Fibroblast of the aortic adventitia (primary cell): ENCODE measurements around the gene DGAT2. TPM values are rescaled to one million over a fixed set of nuclear protein-coding genes. Genes with fewer than 3 reads are reported as not detected.

ENCODE experiments used
- DNase-seq: peaks from one replicate; pipeline ENCODE4 v3.0.0-alpha.2; 2010; ENCODE audit warnings: low read depth
- H3K4me3 ChIP-seq: 2 replicates; pipeline ENCODE4 v1.5.1; 2011; ENCODE audit warnings: low read depth, mild to moderate bottlenecking, control low read depth, low read length, moderate library complexity
- CTCF ChIP-seq: IDR thresholded peaks from 2 replicates; pipeline ENCODE4 v1.5.1; 2011; ENCODE audit warnings: mild to moderate bottlenecking, low read length, control low read depth, inconsistent platforms; ENCODE audit not compliant: insufficient read depth
- total RNA-seq: library from RNA; depleted of rRNA; stranded (reverse); fragments of >200 nt; gene quantifications from 2 replicates; pipeline ENCODE4 v1.2.3, GENCODE V29; 2012; ENCODE audit warnings: low replicate concordance

Gene DGAT2
- total RNA-seq, 1 donor = 13.4 TPM

GRCh38 chr11:75766443-75767227 lies 1.9 kb upstream of the DGAT2 start:
- DNase-seq = no peak
- TF ChIP-seq CTCF = no peak
- H3K4me3 ChIP-seq = no peak overlapping the region

- H3K4me3 ChIP-seq = no peak overlapping the region
- no peak for DNase-seq
- TF ChIP-seq CTCF = no peak
Observed at GRCh38 chr11:75767228-75767572, 1.4 kb upstream of the DGAT2 start.

GRCh38 chr11:75767793-75768111 lies 826 bp upstream of the DGAT2 start:
- no peak overlapping the region for H3K4me3 ChIP-seq
- no peak for TF ChIP-seq CTCF

GRCh38 chr11:75768909-75769771 lies 562 bp downstream of the DGAT2 start:
- no peak for TF ChIP-seq CTCF
- DNase-seq = no peak
- peak overlapping the region; percentile 65 for H3K4me3 ChIP-seq

More at GRCh38 chr11:75767793-75768111, 826 bp upstream of the DGAT2 start:
- DNase-seq = no peak

- DNase-seq = no peak
- no peak for TF ChIP-seq CTCF
- H3K4me3 ChIP-seq = no peak overlapping the region
Observed at GRCh38 chr11:75770102-75770501, 1.5 kb downstream of the DGAT2 start.

GRCh38 chr11:75771646-75772410 lies 3.2 kb downstream of the DGAT2 start:
- peak; percentile 91 for DNase-seq
- no peak for TF ChIP-seq CTCF
- H3K4me3 ChIP-seq = no peak overlapping the region
